Stimulated activated effector memory CD8-positive, alpha-beta T cell treated with anti-CD3 and anti-CD28 coated beads, Interleukin-12 subunit alpha, Interleukin-12 subunit beta, amount 100 ng/mL, for 72 hours (primary cell): Measurements from ENCODE around the gene RUNDC3A.
"Not testable (repeated sequence)": the region's sequence is repeated elsewhere in the genome, so short reads cannot be mapped to it uniquely, and the experiment has no call there.

Source experiments
- ATAC-seq: fragments of 150-1000 bp; cut with Tn5 transposase; 2 replicates; pipeline ENCODE4 v1.10.0; 2021
- DNase-seq, 2 donors: peaks; one replicate each; pipeline ENCODE4 v3.0.0; 2021 to 2022; ENCODE audit warnings: low spot score in 2 of 2
- H3K27ac Mint-ChIP-seq: one replicate; pipeline ENCODE4 v1.8.0; 2022; ENCODE audit warnings: mild to moderate bottlenecking, mixed read lengths
- H3K36me3 Mint-ChIP-seq: one replicate; pipeline ENCODE4 v1.8.0; 2022; ENCODE audit warnings: mild to moderate bottlenecking, mixed read lengths
- H3K4me1 Mint-ChIP-seq: one replicate; pipeline ENCODE4 v1.8.0; 2022; ENCODE audit warnings: mixed read lengths
- H3K4me3 Mint-ChIP-seq: one replicate; pipeline ENCODE4 v1.8.0; 2022; ENCODE audit warnings: mild to moderate bottlenecking, mixed read lengths
- H3K9me3 Mint-ChIP-seq: one replicate; pipeline ENCODE4 v1.8.0; 2022; ENCODE audit warnings: mixed read lengths

RUNDC3A gene

GRCh38 chr17:44365051-44365450 lies 56.6 kb downstream of the RUNDC3A start:
- H3K27ac Mint-ChIP-seq, H3K36me3 Mint-ChIP-seq: not testable (repeated sequence)
- H3K4me3 Mint-ChIP-seq, result peak overlapping the region; percentile 61

GRCh38 chr17:44367231-44367979 lies 59.0 kb downstream of the RUNDC3A start:
- ATAC-seq, result no peak
- H3K9me3 Mint-ChIP-seq, result no peaks in the 10 kb centered on the region
- DNase-seq, result no peak
- no peaks in the 10 kb centered on the region for H3K36me3 Mint-ChIP-seq
- no peaks in the 10 kb centered on the region for H3K4me1 Mint-ChIP-seq
- H3K27ac Mint-ChIP-seq, result no peak overlapping the region
- no peak overlapping the region for H3K4me3 Mint-ChIP-seq

More at GRCh38 chr17:44365051-44365450, 56.6 kb downstream of the RUNDC3A start:
- not testable (repeated sequence) for H3K9me3 Mint-ChIP-seq, ATAC-seq, DNase-seq, H3K4me1 Mint-ChIP-seq
